GM19239 (cell line): Measurements from ENCODE around the gene ARHGAP15.

Experiments used
- DNase-seq: peaks from one replicate; pipeline ENCODE4 v3.0.0; 2011; ENCODE audit warnings: low spot score; ENCODE audit not compliant: insufficient read length
- FAIRE-seq: peaks from 2 replicates; lab custom pipeline; 2011; peaks lifted over from hg19 to GRCh38; lab: Jason Lieb, UNC

ARHGAP15 gene

DNA sequence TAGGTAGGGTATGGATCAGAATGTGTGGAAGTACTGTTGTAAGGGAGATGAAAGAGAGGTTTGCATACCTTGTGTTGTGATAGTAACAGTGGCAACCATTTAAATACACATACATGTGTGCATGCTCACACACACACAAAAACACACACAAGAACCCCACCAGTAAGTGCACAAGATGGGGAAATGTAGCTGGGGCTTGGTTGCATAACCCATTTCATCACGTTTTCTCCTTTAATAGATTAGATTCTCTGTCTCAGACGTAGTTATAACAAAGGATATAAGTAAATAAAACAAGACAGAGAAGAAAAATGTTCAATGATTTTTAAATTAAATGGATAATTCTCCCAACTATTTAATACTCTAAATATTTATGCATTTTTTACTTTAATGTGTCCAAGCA, 13.4 kb downstream of the ARHGAP15 start:
- FAIRE-seq, result peak; percentile 66
- no peak for DNase-seq

DNA sequence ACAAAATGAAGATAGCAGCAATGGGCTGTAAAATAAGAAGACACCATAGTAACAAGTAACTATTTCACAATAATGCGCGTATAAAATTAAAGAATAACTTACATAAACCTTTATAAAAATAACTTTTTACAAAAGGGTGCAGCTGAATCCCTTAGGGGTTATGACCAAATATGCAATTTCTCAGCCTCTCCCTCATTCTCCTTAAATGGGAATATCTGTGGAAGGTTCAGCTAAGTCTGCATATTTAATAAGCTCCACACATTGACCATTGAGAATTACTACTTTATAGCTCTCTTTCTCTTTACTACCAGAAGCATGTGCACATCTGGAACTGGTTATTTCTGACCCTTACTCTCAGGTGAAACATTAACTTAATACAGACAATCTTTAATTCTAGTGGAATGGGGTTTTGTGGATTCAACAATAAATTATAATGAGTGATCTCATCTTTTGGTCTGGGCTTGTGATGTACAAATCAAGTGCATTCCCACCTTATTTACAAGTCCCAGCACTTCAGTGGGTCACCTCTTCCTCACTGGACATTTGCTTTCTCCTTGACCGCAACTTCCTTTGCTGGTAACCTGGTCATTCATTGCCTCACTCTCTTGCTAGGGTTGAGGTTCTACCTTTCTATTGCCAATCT, 15.7 kb downstream of the ARHGAP15 start:
- FAIRE-seq, result peak; percentile 88
- DNase-seq, result no peak

GRCh38 chr2:143146366-143146765, 17.1 kb downstream of the ARHGAP15 start:
- FAIRE-seq (peak; percentile 33), DNase-seq (no peak)

DNA sequence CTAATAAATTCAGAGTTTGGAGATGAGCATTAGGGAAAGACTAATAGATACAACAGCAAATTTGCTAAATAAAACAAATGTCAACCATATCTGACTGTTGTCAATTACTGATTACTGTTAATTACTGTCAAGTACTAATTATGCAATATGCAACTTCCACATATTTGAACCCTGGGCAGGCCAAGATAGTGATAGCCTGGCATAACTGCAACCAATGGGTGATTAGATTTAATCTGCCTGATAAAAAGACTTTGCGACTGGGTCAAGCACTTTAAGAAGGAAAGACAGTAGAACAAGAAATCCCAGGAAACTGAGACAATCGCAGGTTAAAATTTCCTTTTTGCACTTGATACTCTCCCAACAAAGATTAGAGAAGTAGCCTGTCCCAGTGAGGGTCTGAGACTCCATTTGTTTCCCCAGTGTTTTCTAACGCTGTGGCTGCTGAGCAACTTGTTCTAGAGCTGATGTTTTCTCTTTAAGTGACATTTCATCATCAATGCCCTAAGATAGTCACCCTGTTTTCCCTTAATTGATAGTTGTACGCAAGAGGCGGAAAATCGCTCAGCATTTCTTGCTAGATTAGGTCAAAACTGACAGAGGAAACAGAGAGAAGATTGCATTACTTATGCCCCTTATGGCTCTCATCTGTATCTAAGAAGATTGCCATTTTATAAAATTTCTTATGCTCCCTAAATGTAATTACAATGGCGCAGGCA, 17.8 kb downstream of the ARHGAP15 start:
- no peak for FAIRE-seq

DNA sequence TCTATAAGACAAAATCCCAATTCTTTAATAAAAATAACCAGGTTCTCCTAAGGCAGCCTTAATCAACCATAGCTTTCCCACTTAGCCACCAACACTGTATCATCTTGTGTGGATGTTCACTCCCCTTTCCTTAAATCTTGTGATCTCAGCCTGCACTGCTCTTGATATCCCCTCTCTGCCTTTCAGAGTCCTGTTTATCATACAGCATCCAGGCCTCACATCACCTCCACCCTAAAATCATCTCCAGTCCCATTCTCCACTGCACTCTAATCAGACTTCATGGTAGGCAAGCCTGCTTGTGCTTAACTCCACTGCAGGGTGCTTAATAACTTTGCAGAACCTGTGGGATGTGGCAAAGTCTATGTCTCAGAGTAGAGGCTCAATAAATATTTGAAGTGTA, 18.8 kb downstream of the ARHGAP15 start:
- DNase-seq, result no peak
- FAIRE-seq, result peak; percentile 83

More for the DNA sequence above, 17.8 kb downstream of the ARHGAP15 start:
- DNase-seq, result no peak

DNA sequence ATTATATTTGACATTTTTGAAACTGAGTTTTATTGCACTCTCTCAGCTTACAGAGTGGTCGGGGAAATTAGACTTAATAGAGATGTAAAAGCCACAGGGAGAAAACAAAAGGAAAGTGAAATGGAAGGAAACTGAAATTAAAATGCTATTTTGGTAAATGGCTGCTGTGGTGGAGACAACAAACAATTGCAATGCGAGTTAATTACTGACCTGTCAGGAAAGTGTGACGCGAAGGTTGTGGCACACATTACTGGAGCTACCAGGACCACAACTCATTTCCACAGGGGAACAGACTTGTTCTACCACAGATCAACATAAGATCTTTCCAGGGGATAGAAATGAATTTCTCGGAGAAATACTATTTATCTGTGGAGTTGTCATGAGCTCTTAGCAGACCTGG, 19.5 kb downstream of the ARHGAP15 start:
- DNase-seq (no peak), FAIRE-seq (peak; percentile 96)

GRCh38 chr2:143150287-143150686, 21.1 kb downstream of the ARHGAP15 start:
- FAIRE-seq (peak; percentile 98), DNase-seq (no peak)

DNA sequence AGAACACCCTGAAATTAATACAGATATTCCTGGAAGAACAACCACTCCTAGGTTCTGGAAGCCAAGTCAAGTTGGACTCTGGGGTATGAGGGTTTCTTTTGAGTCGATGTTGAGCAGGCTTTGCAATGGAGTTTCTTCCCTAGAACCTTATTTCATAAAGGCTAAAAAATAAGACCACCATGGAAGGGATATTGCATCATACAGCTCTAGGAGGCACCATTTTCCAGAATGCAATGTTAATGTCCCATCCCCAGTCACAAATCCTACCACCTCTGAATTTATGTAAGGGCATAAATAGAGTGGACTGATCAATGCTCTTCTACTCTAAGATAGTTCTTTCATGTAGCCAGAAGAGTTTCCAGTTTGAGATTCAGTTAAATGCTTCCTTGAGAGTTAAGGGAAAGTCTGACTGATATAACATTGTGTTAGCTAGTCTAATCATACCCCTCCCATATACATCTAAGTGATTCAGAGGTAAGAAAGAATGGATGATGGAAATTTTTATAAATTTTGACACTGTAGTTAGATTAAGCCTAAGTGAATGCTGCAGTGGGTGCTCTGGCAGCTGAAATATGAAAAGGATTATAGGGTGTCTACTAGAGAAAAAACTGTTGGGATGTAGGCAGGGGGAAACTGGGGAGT, 22.0 kb downstream of the ARHGAP15 start:
- peak; percentile 76 for FAIRE-seq

DNA sequence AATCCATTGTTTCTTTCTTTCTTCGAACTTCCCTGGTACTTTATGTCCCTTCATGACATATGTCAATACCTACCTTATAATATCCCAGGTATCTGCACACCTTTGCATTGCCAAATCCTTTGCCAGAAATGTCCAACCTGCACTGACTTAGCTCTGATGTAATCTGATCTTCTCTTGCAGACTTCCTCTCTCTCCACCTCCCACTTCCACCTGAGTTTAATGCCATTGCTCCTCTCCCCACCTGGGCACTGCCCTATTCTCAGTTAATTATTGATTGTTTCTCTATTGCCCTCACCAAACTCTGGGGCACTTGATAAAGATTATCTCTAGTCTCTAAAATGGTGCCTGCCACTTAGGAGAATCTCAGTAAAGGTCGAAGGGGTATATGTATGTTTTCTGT, 23.0 kb downstream of the ARHGAP15 start:
- DNase-seq, result no peak
- FAIRE-seq, result no peak

More for the DNA sequence above, 22.0 kb downstream of the ARHGAP15 start:
- no peak for DNase-seq

GRCh38 chr2:143152637-143153036, 23.4 kb downstream of the ARHGAP15 start:
- DNase-seq (no peak), FAIRE-seq (no peak)

DNA sequence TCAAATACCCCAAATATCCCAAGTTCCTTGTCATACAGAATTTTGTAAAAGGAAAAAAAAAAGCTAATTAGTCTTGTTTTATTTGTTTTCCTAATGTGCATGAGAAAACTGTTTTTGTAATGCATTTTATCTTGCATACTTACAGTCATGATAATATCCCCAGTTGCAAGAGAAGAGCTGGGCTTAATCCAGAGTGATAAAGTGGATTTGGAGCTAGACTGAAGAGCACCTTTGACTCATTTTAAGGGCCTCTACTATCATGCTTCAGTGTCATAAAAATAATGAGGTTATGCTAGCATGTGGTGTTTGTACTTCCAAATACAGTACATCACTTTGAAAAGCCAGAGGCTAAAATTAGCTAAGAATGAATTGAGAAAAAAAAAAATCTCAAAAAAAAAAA, 26.4 kb downstream of the ARHGAP15 start:
- no peak for FAIRE-seq
- DNase-seq, result no peak

DNA sequence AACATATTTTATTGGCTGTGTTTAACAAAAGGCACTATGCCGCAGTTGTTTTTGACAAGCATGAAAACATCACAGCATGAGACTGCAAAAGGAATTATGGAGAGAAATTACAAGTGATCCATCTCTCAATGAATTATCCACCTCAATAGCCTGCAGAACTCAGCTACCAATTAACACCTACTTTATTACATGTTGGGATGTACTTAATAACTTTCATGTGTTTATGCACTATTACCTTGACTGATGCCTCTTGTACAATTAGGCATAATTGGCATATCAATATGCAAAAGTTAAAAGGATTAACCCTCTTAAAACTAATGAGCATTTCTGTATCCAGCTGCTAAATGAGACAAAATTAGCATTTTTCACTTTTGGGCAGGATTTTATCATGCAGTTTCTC, 27.8 kb downstream of the ARHGAP15 start:
- FAIRE-seq, result no peak
- no peak for DNase-seq

DNA sequence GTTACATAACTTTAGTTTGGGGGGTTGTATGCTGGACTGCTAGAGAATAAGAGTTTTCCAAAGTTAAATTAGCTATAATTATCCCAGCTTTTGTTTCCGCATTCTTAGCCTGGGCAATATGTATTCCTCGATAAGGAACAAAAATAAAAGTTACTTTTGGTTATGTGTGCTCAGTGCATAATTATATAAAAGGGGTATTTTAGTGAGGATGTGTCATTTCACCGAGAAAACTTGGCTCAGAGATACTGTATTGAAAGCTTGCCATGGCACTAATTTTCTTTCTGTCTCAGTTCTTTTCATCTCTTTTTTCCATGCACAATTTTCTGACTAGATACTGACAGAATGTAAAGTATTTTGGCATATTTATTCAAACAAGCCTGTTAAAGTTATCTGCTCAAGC, 28.2 kb downstream of the ARHGAP15 start:
- no peak for FAIRE-seq
- DNase-seq, result no peak

DNA sequence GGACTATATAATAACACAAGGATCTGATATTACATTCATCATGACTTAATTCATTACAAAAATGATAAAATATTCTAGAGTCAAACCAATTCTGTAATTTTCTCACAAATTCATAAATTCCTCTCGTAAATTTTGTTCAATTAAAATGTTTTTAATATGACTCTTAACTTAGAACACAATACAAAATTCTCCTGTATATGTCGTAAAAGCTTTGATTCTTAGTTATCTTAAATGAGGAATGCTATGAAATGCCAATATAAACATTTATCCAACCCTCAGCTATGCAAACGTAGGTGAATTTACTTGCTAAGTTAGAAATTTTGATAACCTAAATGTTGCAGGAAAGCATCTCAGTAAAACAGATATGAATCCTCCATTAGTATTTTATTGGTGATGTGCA, 28.9 kb downstream of the ARHGAP15 start:
- DNase-seq (no peak), FAIRE-seq (peak; percentile 80)

DNA sequence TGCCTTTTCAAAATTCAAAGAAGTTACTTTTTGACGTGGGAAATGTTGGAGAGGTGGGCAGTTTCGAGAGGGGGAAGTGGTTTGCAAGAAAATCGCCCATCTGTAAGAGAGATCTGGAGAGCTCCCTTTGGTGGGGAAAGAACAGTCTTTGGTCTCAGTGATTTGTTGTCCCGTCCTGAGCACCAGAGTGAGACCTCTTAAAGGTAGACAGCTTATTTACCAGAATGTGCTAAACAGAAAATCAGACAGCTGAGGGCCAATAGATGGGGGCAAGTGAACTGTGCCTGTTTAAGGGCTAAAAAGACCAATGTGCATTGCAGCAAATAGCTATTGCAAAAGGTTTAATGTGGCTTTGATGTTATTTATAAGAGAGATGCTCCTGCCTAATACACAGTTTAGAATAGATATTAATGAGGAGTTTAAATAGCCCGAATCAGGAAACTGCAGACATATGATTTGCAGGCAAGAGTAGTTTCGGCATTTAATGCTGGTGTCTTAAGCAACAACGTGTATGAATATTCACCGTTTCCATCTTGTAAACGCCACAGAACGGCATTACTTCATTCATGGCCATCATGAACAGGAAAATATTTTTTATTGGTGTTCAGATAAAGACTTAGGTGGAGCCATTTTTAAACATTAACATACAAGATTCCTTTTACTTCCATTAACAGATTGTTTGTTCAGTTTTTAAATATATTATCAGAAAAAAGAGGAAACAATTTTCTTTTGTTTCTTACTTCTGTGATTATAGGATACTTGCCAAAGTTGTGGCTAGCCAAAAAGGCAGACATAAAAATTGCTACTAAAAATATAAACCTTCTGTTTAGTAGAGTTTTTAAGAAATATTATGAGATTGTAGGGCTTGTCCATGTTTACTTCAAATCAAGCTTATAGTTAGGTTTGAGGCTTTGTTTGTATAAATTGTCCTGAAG, 29.6 kb downstream of the ARHGAP15 start:
- DNase-seq, result no peak
- peak; percentile 76 for FAIRE-seq

- DNase-seq, result no peak
- peak; percentile 60 for FAIRE-seq
Observed at GRCh38 chr2:143159486-143159840, 30.2 kb downstream of the ARHGAP15 start.

GRCh38 chr2:143160732-143161707, 31.8 kb downstream of the ARHGAP15 start:
- DNase-seq (no peak), FAIRE-seq (peak; percentile 52)

- no peak for DNase-seq
- FAIRE-seq, result peak; percentile 77
Observed at GRCh38 chr2:143162123-143162837, 33.1 kb downstream of the ARHGAP15 start.

DNA sequence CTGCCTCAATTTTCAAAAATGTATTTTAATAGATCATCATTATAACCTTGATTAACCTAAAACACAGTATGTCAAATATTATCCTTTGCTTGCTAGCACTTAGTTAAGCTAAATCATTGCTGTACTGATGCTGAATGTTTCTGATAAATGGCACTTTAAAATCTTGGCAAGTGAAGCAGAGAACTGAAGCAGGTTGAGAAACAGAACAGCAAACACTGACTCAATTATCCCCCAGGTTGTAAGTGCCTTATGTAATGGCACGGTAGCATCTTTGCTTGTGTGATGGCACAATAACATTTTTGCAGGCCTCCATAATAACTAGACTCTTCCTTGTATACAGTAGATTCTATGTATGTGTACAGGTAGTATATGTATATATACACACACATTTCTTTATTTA, 33.8 kb downstream of the ARHGAP15 start:
- no peak for FAIRE-seq

More for the DNA sequence above, 33.8 kb downstream of the ARHGAP15 start:
- no peak for DNase-seq
